Amygdala (tissue), 56 donors: ENCODE data around the gene CRYBG1.
"Not testable (repeated sequence)": the region's sequence is repeated elsewhere in the genome, so short reads cannot be mapped to it uniquely, and the experiment has no call there.

Source experiments
- DNase-seq, 56 donors: peaks; one replicate each; lab custom pipeline; 2025; lab: John Stamatoyannopoulos, UW

The CRYBG1 gene

GRCh38 chr6:106546691-106547414 lies 186.3 kb downstream of the CRYBG1 start:
- no peak for DNase-seq

DNA sequence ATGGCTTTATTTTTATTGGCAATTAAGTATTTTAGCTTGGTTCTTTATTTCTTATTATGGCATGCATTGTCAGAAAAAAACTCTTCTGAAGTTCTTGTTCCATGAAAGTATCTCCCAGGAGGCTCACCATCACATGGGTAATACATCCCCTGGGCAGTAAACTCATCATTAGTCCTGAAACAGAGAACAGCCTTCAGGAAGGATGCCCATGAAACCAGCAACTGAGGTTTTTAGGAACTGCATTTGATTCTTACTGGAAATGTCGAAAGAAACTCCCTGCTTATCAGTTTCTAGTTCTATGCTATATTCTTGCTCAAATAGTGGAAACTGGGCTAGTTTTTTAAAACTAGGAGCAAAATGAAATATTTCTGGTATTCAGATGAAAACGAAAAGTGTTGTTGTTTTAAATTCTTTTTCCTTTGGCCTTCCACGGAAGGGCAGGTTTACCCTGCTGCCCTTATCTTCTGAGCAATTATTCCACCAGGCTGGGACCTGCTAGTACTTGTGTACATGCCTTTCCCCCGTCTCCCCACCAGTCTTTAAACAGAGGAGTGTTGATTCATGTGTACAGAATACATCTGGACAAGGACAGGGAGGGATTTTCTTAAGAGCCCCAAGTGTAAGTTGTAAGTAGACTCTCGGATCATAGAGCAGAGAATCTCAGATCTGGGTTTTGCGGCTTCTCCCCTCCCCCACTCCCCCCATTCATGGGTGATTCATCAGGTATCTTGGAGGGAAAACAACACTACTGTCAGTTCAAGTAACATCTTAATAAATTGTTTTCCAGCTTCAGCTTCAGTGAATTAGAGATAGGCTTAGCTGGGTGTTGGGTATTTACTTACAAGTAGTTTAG lies 187.3 kb downstream of the CRYBG1 start:
- DNase-seq, result no peak

GRCh38 chr6:106548926-106549455 lies 188.5 kb downstream of the CRYBG1 start:
- not testable (repeated sequence) for DNase-seq

DNA sequence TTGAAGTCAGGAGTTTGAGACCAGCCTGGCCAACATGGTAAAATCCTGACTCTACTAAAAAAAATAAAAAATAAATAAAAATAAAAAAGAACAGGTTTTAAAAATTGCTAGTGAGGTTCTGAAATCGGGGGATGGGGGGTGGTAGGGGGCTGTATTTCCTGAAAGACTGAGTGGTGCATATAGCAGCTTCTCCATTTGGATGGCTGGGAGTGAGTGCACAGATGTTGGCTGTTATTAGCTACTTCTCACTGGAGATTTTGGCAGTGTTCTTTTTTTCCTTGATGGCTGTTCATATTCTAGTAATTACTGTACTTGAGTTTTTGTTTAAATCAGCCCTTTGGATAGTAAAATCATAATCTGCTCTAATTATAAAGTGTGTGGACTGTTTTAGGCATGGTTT lies 189.0 kb downstream of the CRYBG1 start:
- DNase-seq, result no peak

GRCh38 chr6:106551155-106551554 lies 190.6 kb downstream of the CRYBG1 start:
- no peak for DNase-seq

- no peak for DNase-seq
These were observed 192.9 kb downstream of the CRYBG1 start for GRCh38 chr6:106553440-106553839.

DNA sequence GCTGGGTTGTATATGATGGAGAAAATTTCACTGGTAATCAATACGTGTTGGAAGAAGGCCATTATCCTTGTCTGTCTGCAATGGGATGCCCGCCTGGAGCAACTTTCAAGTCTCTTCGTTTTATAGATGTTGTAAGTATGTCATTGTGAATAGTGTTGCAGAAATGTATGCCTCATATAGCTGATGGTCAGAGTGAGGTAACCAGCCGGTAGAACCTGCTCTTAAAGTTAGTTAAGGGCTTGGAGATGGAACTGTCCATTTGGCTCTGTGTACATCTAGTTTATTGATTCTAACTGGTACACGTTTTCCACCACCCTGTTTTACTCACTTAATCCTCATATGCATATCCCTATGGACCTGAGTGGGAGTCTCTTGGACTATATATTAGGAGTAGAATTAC lies 195.2 kb downstream of the CRYBG1 start:
- no peak for DNase-seq

DNA sequence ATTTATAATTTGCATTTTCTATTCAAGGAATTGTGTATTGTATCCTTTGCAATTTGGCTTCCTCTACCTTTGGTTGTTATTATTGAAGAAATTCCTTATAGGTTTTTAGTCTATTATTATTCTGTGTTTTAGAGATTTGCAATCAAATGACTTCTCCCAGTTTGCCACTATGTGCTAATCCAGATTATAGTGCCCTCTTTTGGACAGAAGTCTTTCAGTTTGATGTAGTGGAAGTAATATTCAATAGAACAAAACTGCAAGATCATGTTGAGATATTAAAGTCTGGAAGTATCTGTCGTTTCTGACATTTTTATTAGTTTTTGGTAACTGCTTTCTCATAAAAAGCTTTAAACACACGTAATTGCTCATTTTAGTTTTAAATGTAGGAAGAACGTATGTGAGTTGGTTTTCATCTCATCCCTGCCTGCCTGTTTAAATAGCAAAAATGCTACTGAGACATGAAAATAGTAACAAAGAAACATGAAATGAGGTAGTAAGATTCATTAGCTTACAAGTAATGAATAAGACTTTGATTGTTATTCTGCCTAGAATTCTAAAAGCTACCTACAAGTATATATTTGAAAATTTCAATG lies 195.9 kb downstream of the CRYBG1 start:
- DNase-seq, result no peak

- DNase-seq, result no peak
These were observed 197.3 kb downstream of the CRYBG1 start for GRCh38 chr6:106557837-106558236.

GRCh38 chr6:106558364-106558763 lies 197.8 kb downstream of the CRYBG1 start:
- DNase-seq, result no peak

- not testable (repeated sequence) for DNase-seq
These were observed 199.1 kb downstream of the CRYBG1 start for GRCh38 chr6:106559659-106560058.

DNA sequence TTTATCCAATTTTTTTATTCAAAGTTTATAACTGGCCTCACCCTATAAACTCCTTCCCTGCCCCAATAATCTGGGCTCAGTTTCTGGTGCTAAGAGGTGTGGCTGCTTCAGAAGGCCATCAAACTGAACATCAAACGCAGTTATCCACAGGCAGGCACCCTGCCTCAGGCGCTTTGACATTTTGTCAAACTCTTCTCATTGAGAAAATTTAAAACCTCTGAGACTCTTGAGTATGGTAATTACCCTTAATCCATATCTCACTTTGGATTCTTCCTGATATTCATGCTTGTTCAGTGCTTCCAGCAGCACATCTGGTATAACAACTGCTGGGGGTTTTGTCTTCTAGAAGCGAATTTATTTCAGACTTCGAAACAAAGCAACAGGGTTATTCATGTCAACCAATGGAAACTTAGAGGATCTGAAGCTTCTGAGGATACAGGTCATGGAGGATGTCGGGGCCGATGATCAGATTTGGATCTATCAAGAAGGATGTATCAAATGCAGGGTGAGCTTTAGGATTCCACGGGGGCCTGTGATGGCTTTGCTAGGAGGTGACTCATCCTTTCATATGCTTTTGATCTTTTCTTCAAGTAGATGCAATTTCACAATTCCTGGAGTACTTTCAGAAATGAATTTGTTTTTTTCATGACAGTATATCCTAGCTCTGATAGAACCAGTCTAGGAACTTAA lies 200.6 kb downstream of the CRYBG1 start:
- DNase-seq, result no peak

GRCh38 chr6:106561686-106562405 lies 201.3 kb downstream of the CRYBG1 start:
- no peak for DNase-seq

DNA sequence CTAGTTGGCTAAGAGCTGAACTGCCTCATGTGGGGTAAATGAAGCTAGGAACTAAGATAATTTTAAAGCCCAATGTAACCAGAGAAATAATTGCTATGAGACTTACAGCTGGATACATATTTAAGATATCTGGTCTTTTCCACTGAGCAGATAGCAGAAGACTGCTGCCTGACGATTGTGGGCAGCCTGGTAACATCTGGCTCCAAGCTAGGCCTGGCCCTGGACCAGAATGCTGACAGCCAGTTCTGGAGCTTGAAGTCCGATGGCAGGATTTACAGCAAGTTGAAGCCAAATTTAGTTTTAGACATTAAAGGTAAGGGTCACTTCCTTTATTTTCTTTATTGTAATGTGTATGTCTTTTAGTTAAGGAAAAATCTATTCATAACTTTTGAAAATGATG lies 203.1 kb downstream of the CRYBG1 start:
- no peak for DNase-seq

- DNase-seq, result no peak
These were observed 204.0 kb downstream of the CRYBG1 start for GRCh38 chr6:106564476-106564875.

- DNase-seq, result no peak
These were observed 208.0 kb downstream of the CRYBG1 start for GRCh38 chr6:106568530-106568929.

GRCh38 chr6:106569428-106569827 lies 208.9 kb downstream of the CRYBG1 start:
- no peak for DNase-seq

DNA sequence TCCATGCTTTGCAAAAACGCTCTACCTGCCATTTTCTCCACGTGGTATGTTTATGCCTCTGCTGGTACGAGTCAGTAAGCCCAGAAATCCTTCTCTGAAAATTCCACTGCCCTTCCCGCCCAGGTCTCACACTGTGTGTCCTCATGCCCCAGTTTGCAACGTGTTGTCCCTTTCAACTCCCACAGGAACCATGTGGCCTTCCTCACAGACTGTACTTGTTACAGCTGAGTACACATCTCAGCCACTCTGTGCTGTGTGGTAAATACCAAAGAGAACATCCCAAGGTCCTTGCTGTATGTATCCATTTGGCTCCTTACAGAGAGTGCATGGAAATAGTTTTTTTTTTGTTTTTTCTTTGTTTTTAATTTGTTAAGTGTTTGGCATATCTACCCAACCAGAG lies 211.9 kb downstream of the CRYBG1 start:
- DNase-seq, result no peak

DNA sequence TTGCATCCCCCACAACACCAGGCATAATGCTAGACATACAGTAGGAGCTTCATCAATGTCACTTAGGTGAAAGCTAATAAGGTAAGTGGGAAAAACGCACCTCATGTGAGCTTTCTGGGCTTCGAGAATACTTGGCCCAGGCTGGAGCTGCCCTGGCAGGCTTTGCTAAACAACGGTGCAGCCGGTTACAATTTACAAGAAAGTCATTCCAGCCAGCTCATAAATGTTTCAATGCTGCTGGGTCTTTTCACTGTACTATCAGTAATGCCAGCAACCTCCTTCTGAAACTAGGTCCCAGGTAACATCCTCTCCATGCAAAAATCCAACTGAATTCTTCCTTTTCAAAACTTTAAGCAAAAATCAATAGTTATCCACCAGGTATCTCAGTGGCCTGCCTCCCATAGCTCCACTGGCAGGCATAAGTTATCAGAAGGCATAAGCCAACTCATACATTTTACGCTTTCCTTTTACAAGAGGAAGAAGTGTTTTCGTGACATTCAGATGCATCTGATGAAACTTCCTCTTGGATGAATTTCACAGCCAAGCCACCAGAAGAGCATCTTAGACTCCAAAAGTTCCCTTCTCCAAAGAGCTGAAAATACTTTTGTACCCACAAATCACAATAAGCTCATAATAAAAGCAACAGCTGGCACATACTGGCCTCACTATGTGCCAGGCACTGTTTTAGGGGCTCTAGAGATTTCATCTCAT lies 212.5 kb downstream of the CRYBG1 start:
- no peak for DNase-seq
